ENCODE measurements around the gene CTNNBIP1.
"Not testable (repeated sequence)": the region's sequence is repeated elsewhere in the genome, so short reads cannot be mapped to it uniquely, and the experiment has no call there.

The CTNNBIP1 gene

DNA sequence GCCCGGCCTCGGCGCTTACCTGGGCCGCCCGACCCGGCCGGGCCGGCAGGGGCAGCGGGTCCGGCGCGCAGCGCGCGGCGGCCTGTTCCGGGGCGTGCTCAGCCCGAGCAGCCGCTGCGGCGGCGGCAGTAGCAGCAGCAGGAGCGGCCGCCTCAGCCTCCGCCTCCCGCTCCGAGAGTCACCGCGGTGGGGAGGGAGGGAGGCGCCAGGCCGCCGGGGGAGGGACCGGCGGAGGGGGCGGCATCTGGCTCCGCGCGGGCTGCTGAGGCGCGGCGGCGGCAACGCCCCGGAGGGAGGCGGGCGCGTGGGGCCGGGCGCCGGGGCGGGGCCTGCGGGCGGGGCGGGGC lies at the start of gene CTNNBIP1:
TSS of gene CTNNBIP1 (minus strand) at position 194 of the 347 bp plus-strand sequence. CDS start 38,205 bp downstream, outside the sequence.
- no peak for DNase-seq

DNA sequence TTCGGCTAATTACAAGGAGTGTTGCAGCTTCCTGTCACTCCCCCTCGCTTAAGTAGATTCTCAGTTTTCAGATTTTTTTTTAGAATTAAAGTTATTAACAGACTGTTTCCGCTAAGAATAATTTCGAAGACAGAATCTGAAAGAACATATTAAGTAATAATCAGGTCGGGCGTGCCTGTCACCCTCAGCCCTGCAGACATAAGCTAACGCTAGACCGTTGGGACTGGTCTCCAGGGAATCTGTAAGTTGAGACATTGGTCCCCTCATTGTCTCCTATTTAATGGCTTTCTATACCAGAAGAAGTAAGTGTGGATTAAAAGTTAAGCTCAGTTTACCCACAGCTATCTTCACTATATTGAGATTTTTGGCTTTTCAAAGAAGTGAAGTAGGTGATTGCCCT lies 47.7 kb upstream of the CTNNBIP1 start:
- DNase-seq = no peak

- no peak for DNase-seq
Observed at GRCh38 chr1:9946315-9946714, 36.2 kb upstream of the CTNNBIP1 start.

- peak; percentile 50 for DNase-seq
Observed at GRCh38 chr1:9942939-9943788, 33.1 kb upstream of the CTNNBIP1 start, which contains the start of the genes LZIC and NMNAT1. Gene LZIC, minus strand, starts transcription at chr1:9943391. Its CDS starts 6,772 bp downstream, at chr1:9936619. Gene NMNAT1, plus strand, starts transcription at chr1:9943475. Its CDS starts 28,599 bp downstream, at chr1:9972074.

DNA sequence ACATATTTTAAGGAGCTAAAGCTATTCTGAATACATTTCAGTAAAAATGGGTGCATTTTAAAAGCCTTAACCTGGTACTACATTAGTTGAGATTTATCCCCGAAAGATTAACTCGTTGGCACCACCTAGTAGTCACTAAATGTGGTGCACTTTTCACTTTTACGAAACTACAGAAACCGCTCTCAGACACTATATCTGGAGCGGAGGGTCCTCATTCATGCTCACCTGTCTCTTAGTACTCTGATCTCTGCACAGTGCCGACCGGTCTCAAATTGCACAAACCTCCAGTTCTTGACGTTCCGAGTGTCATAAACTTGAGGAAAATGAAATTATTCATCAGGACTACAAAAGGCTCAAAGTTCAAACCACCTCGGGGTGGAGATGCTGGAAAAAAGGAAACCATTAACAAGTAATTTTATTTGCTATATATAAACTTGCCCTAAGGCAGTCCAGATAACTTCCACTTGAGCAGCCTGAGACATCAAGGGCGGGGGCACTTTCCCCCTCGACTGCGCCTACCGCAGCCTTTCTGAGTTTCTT lies 32.4 kb upstream of the CTNNBIP1 start:
- peak; percentile 21 for DNase-seq

DNA sequence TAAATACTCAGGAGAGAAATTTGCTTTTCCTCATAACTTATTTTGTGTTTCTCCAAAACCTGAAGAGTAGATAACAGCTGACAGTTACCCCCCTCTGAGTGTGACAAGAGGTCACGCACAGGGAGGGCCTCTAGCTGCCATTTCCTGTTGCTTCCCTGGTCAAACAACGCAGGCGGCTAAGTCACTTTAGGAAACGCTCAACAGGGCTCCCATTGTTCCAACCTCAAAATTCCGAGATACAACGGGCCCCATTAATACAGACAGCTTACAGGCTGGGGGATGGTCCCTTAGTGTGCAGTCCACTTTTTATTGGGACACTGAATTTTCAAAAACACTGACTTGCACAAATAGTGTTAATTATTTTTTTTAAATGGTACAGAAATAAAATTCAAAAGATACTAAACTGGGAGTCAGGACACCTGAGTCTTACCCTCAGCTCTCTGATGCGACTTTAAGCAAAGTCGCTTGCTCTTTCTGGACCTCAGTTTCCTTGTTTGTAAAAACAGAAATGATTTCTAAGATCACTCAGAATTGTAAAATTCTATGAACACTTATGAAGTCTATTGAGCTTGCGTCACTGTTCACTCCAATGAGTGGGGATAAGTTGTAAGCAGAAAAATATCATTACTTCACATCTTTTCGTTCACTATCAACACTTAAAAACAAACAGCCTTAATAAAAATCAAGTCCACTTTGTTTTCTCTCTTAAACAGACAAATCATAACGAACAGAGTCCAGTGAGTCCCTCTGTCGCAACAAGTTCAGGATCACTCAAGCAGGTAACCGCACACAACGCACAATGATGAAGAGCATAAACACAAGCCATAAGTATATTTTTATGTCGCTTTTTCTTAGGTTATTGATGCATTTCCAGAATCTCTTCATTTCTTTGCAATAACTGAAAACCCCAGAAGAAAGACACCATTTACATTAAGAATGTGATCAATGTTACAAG lies 19.6 kb upstream of the CTNNBIP1 start:
- DNase-seq = no peak

DNA sequence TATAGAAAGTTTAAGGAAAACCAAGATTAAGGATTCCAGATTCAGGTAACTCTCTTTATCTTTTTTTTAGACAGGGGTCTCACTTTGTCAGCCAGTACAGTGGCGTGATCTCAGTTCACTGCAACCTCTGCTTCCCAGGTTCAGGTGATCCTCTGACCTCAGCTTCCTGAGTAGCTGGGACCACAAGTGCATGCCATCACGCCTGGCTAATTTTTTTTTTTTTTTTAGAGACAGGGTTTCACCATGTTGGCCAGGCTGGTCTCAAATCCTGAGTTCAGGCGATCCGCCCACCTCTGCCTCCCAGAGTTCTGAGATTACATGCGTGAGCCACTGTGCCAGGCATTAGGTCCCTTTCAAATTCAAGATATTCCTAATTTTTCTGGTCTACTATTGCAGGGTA lies 17.2 kb upstream of the CTNNBIP1 start:
- DNase-seq = no peak

DNA sequence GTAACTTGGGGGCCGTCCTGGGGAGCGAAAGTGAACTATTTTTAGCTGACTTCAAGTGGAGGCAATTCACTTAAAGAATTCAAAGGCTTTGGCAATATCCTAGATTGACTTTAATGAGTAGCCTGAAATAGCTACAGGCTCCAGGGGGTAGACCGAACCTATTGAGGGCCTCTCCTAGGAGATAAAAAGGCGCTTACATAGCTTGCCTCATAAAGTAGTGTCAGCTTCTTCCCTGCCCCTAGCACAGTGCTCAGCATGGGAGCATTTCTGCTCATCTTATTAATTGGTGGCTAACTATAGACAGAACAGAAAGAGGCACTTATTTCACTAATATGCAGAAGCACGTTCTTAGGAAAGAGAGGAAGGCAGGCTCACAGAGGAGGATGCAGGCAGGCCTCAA lies 12.3 kb upstream of the CTNNBIP1 start:
- DNase-seq = no peak

DNA sequence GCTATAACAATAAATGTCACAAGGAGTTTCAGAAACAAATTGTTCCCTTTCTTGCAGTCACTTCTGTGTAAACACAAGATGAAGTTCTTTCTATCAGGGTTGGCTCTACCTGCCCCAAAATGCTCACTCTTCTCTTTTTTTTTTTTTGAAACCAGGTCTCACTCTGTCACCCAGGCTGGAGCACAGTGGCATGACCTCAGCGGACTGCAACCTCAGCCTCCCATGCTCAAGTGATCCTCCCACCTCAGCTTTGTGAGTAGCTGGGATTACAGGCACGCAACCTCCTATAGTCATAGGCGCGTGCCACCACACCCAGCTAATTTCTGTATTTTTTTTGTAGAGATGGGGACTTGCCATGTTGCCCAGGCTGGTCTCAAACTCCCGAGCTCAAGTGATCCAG lies 10.5 kb upstream of the CTNNBIP1 start:
- no peak for DNase-seq

DNA sequence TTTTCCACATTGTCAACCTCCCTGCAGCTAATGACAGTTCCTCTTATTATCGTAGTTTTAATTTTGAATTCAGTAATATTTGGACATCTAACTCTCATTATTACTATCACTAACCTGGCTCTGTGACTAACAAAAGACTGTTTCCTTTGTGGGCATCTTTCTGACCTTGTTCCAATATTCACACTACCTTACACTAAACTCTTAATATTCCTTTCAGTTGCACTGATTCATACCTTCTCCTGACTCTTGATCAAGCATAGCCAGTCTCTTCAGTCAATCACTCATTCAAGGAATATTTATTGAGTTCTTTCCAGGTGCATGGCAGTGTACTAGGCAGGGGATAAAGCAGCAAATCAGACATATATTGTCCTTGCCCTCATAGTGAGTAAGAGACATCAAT lies 7.8 kb upstream of the CTNNBIP1 start:
- DNase-seq = no peak

GRCh38 chr1:9917495-9917894 lies 7.4 kb upstream of the CTNNBIP1 start:
- not testable (repeated sequence) for DNase-seq

GRCh38 chr1:9916452-9916851 lies 6.4 kb upstream of the CTNNBIP1 start:
- no peak for DNase-seq

- no peak for DNase-seq
Observed at GRCh38 chr1:9914610-9914937, 4.5 kb upstream of the CTNNBIP1 start.

GRCh38 chr1:9912264-9912936 lies 2.3 kb upstream of the CTNNBIP1 start:
- DNase-seq = no peak

DNA sequence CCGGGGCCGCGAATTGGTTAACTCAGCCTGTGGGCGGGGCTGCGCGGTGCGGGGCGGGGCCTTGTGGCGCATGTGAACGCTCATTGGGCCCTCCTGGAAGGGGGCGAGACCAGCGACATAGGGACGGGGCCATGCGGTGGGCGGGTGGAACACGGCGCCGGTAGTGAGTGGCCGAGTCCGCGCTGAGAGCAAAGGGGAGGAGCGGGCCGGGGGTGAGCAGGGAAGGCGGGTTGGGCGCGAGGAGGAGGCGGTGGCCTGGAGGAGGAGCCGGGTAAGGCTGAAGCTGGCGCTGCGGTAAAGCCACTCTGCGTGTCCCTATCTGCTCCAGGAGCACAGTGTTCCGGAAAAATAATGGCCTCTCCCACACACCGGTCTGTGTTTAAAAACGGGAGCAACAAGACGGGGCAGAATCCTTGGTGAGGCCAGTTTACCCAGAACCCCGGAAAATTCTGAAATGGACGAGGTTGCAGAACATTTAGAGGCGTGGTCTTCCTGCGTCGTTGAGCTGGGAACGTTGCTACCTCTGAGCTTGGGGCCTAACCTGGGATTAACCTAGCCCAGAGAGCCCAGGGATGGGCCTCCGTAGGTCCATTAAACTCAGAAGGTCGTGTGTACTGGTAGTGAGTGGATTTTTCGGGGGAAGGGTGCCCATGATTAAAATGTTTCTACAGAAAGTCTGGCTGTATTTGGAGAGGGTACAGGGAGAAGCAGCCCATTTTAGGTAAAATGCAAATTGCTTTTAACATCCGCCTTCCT lies 532 bp upstream of the CTNNBIP1 start:
- peak; percentile 92 for DNase-seq

DNA sequence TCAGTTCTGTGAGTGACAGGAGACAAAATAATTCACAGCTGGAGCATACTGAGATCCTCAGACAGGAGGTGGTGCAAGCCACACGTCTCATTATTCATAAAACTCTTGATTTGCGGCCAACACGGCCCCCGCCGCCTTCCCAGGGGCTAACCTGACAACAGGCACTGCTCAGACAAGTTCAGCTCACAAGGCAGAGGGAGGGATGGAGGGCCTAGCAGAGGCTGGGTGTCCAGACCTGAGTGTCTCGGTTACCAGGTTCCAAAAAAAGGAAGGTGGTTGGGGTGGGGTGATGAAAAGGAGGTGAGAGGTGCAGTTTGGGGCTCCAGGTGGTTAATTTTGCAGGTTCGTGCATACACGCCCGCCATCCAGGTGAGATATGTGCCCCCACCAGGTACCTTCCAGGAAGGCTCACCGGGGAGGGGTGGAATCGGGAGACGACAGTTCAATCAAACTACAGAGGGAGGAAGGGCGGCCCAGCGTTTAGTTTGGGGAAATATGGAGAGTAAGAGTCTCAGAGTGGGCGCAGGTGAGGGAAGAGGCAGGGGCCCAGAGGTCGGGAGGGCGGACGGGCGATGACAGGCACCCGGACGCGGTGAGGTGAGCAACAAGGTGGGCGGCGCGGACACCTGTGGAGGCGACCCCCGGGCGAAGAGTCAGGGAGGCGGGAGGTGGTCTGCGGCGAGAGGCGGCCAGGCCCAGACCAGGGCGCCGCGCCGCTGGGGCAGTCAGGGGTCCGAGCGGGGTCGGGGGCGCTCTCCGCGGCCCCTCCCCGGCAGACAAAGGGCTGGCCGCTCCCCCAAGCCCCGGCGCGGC lies 629 bp downstream of the CTNNBIP1 start:
- no peak for DNase-seq

DNA sequence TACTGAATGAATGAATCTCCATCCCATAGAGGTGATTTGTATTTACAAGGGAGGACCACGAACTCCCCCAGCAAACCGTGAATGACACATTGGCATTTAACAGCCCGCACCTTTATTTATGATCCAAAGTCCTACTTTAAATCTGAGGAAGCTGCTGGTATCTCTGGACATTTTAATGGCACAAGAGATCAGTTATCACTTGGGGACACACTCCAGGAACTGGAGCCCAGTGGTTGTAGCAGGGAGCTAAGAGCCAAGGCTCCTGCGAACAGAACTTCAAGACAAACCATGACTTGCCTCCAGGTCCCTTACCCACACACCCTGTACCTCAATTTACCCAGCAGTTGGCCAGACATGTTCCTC lies 1.2 kb downstream of the CTNNBIP1 start:
- no peak for DNase-seq

- no peak for DNase-seq
Observed at GRCh38 chr1:9907441-9907840, 2.6 kb downstream of the CTNNBIP1 start.

GRCh38 chr1:9906466-9906865 lies 3.6 kb downstream of the CTNNBIP1 start:
- DNase-seq = no peak

DNA sequence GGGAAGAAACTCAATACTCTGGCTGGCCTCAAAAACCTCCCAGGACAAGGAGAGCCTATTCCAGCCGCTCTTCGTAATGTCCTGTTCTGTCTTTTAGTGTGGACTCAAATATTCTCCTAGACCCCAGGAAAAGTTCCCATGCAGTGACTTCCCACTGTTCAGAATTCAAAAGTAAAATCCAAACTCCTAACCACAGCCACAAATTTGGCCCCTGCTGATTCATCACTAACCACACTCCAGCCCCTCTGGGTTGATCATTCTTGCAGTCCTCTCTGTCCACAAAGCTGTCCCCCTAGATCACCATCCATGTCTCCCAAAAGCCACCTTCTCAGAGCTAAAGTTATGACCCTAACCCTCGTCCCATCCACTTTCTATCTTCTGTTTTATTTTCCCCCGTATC lies 5.1 kb downstream of the CTNNBIP1 start:
- no peak for DNase-seq

GRCh38 chr1:9904596-9904995 lies 5.5 kb downstream of the CTNNBIP1 start:
- DNase-seq = no peak
